Mucosa of descending colon (tissue), 3 donors: Measurements from ENCODE around the gene BCL11B. TPM values are rescaled to one million over a fixed set of nuclear protein-coding genes. Genes with fewer than 3 reads are reported as not detected.

ENCODE experiments used
- ATAC-seq: fragments of 200-7000 bp; cut with Tn5 transposase; one replicate; pipeline ENCODE4 v1.9.1; 2020; ENCODE audit warnings: mild to moderate bottlenecking, moderate library complexity
- DNase-seq, 3 donors: peaks; one replicate each; pipeline ENCODE4 v3.0.0-alpha.2; 2020
- H3K36me3 ChIP-seq: fragments of 200-600 bp; one replicate; pipeline ENCODE4 v1.8.0; 2021; ENCODE audit warnings: low read depth, mild to moderate bottlenecking
- H3K4me1 ChIP-seq: fragments of 200-600 bp; one replicate; pipeline ENCODE4 v1.8.0; 2021; ENCODE audit warnings: low read depth, mild to moderate bottlenecking
- H3K4me3 ChIP-seq: fragments of 200-600 bp; one replicate; pipeline ENCODE4 v1.8.0; 2021; ENCODE audit warnings: mild to moderate bottlenecking
- H3K9me3 ChIP-seq: fragments of 200-600 bp; one replicate; pipeline ENCODE4 v1.8.0; 2021; ENCODE audit warnings: mild to moderate bottlenecking
- CTCF ChIP-seq: fragments of 200-600 bp; IDR thresholded peaks from one replicate; pipeline ENCODE4 v1.8.0; 2022; ENCODE audit warnings: antibody characterized with exemption, mild to moderate bottlenecking
- intact Hi-C, 2 donors: fragments of 100-400 bp; cut with DNase I in 1 of 2; cut with micrococcal nuclease in 1 of 2; formaldehyde crosslinking; loops; one replicate each; pipeline versions ENCODE4 v1.11.0 to v1.11.1; 2022; cut with DNase I, micrococcal nuclease
- total RNA-seq, 3 donors: library from RNA; stranded (reverse); fragmentation: NEBNext Ultra II Directional in 2 of 3; extraction: Animal tissue kit (Norgen Biotek cat#: 25700) in 2 of 3; gene quantifications; one replicate each; pipeline versions ENCODE4 v1.2.1 to v1.2.4, GENCODE V29; 2021 to 2023
- donor health status: DM: no; HTN: no; CAD: no; lungs with moderate emphysema.
- donor health status: DM: no; HTN: no; CAD: no.
- donor health status: DM: no; HTN: yes; CAD: no.

The BCL11B gene
- total RNA-seq, 3 donors from 2014 or later = 2.5 to 5.6 (median 4.9) TPM

- H3K4me1 ChIP-seq = peaks cover 11% of the 10 kb centered on the region
- no peak for DNase-seq
- no peak for TF ChIP-seq CTCF
- intact Hi-C loops = no loop called here
- H3K36me3 ChIP-seq = no peaks in the 10 kb centered on the region
- H3K4me3 ChIP-seq = no peak overlapping the region
- H3K9me3 ChIP-seq = no peaks in the 10 kb centered on the region
- ATAC-seq = no peak
Observed at GRCh38 chr14:99277530-99277929, 5.5 kb upstream of the BCL11B start.

- H3K4me1 ChIP-seq = peaks cover 11% of the 10 kb centered on the region
- ATAC-seq (no peak), DNase-seq (no peak)
- H3K36me3 ChIP-seq = no peaks in the 10 kb centered on the region
- intact Hi-C loops = no loop called here
- TF ChIP-seq CTCF = no peak
- H3K4me3 ChIP-seq = no peak overlapping the region
- no peaks in the 10 kb centered on the region for H3K9me3 ChIP-seq
Observed at GRCh38 chr14:99276482-99276881, 4.5 kb upstream of the BCL11B start.

- intact Hi-C loops = no loop called here
- no peak overlapping the region for H3K4me3 ChIP-seq
- H3K36me3 ChIP-seq = no peaks in the 10 kb centered on the region
- peaks cover 14% of the 10 kb centered on the region for H3K4me1 ChIP-seq
- ATAC-seq (no peak), DNase-seq (no peak)
- H3K9me3 ChIP-seq = no peaks in the 10 kb centered on the region
- no peak for TF ChIP-seq CTCF
Observed at GRCh38 chr14:99275222-99275584, 3.2 kb upstream of the BCL11B start.

GRCh38 chr14:99274346-99275221, 2.6 kb upstream of the BCL11B start:
- intact Hi-C loops = no loop called here
- TF ChIP-seq CTCF = no peak
- no peak overlapping the region for H3K4me3 ChIP-seq
- H3K9me3 ChIP-seq = no peaks in the 10 kb centered on the region
- no peaks in the 10 kb centered on the region for H3K36me3 ChIP-seq
- peak; percentile 77 for ATAC-seq
- peaks cover 17% of the 10 kb centered on the region for H3K4me1 ChIP-seq
- DNase-seq = peak; percentile 78 to 89 (median 87)

GRCh38 chr14:99273766-99274345, 1.9 kb upstream of the BCL11B start:
- H3K4me1 ChIP-seq = peaks cover 17% of the 10 kb centered on the region

More at GRCh38 chr14:99273766-99274345, 1.9 kb upstream of the BCL11B start:
- no peak overlapping the region for H3K4me3 ChIP-seq
- ATAC-seq (peak; percentile 40), DNase-seq (peak; percentile 76 to 86 (median 85))
- no peaks in the 10 kb centered on the region for H3K9me3 ChIP-seq
- intact Hi-C loops = no loop called here
- TF ChIP-seq CTCF = no peak
- no peaks in the 10 kb centered on the region for H3K36me3 ChIP-seq
